SK-N-SH treated with all-trans-retinoic acid at 6 μM for 48 hours (cell line): ENCODE results near the gene DNAJC6.

Experiments
- ARNTL ChIP-seq: fragments of 450-650 bp; formaldehyde crosslinking; IDR thresholded peaks from 2 replicates; pipeline ENCODE4 v1.5.0; 2020; ENCODE audit warnings: low read depth, mild to moderate bottlenecking, moderate library complexity, borderline replicate concordance
- BACH2 ChIP-seq: fragments of 250-450 bp; sonication (Bioruptor Pico); IDR thresholded peaks from 2 replicates; pipeline ENCODE4 v1.9.0; 2021; ENCODE audit warnings: mild to moderate bottlenecking, borderline replicate concordance
- CREB5 ChIP-seq: fragments of 250-450 bp; sonication (Bioruptor Pico); IDR thresholded peaks from 2 replicates; pipeline ENCODE4 v1.5.1; 2020; ENCODE audit warnings: low read depth, mild to moderate bottlenecking, moderate library complexity
- CSDC2 ChIP-seq: fragments of 250-450 bp; sonication (Bioruptor Pico); IDR thresholded peaks from 2 replicates; pipeline ENCODE4 v1.5.0; 2020; ENCODE audit warnings: mild to moderate bottlenecking, moderate library complexity
- GLIS3 ChIP-seq: fragments of 250-450 bp; sonication (Bioruptor Pico); IDR thresholded peaks from 2 replicates; pipeline ENCODE4 v1.5.0; 2020; ENCODE audit warnings: mild to moderate bottlenecking, moderate library complexity
- OSR1 ChIP-seq: fragments of 250-450 bp; sonication (Bioruptor Pico); IDR thresholded peaks from 2 replicates; pipeline ENCODE4 v1.8.0; 2022; ENCODE audit warnings: moderate library complexity, mild to moderate bottlenecking, inconsistent platforms
- PATZ1 ChIP-seq: fragments of 250-450 bp; sonication (Bioruptor Pico); IDR thresholded peaks from 2 replicates; pipeline ENCODE4 v1.8.0; 2020; ENCODE audit warnings: mild to moderate bottlenecking, moderate library complexity, borderline replicate concordance
- PPARA ChIP-seq: fragments of 250-450 bp; sonication (Bioruptor Pico); IDR thresholded peaks from 2 replicates; pipeline ENCODE4 v1.5.0; 2020; ENCODE audit warnings: mild to moderate bottlenecking, borderline replicate concordance
- RARB ChIP-seq: fragments of 250-450 bp; sonication (Bioruptor Pico); IDR thresholded peaks from 2 replicates; pipeline ENCODE4 v1.8.0; 2021; ENCODE audit warnings: mild to moderate bottlenecking, moderate library complexity
- TOX ChIP-seq: fragments of 250-450 bp; sonication (Bioruptor Pico); IDR thresholded peaks from 2 replicates; pipeline ENCODE4 v1.8.0; 2021; ENCODE audit warnings: mild to moderate bottlenecking, moderate library complexity, borderline replicate concordance
- ZFP3 ChIP-seq: fragments of 250-450 bp; sonication (Bioruptor Pico); IDR thresholded peaks from 2 replicates; pipeline ENCODE4 v1.5.0; 2020; ENCODE audit warnings: mild to moderate bottlenecking, moderate library complexity
- ZNF565 ChIP-seq: fragments of 450-650 bp; formaldehyde crosslinking; conservative IDR thresholded peaks from 2 replicates; pipeline ENCODE4 v1.5.0; 2020; ENCODE audit warnings: low read depth, mild to moderate bottlenecking, moderate library complexity

GRCh38 chr1:65459397-65459768, 150.0 kb downstream of the DNAJC6 start:
- no peak for TF ChIP-seq CSDC2 (CRISPR knock-in tag)
- no peak for TF ChIP-seq BACH2 (CRISPR knock-in tag)
- TF ChIP-seq ARNTL (CRISPR knock-in tag) = no peak
- TF ChIP-seq ZNF565 (CRISPR knock-in tag) = no peak
- TF ChIP-seq TOX = no peak
- no peak for TF ChIP-seq PATZ1
- no peak for TF ChIP-seq RARB
- no peak for TF ChIP-seq ZFP3 (CRISPR knock-in tag)
- no peak for TF ChIP-seq CREB5 (CRISPR knock-in tag)
- no peak for TF ChIP-seq GLIS3
- no peak for TF ChIP-seq OSR1
- no peak for TF ChIP-seq PPARA
